Neural progenitor cell (in vitro differentiated cells): Measurements from ENCODE around the gene UBE2K.

Experiments
- CTCF ChIP-seq: fragments of 200-600 bp; sonication (generic); IDR thresholded peaks from 2 replicates; pipeline ENCODE4 v1.5.1; 2017; ENCODE audit warnings: antibody characterized with exemption, mild to moderate bottlenecking
- EZH2 ChIP-seq: fragments of 200-600 bp; sonication (generic); IDR thresholded peaks from 2 replicates; pipeline ENCODE4 v1.6.1; 2017; ENCODE audit warnings: antibody characterized with exemption, mild to moderate bottlenecking, moderate library complexity

GRCh38 chr4:39770005-39770404 is 72.1 kb downstream of the UBE2K start:
- no peak for TF ChIP-seq CTCF
- TF ChIP-seq EZH2 = no peak
